HG02623 (cell line): Measurements from ENCODE around the gene SLC49A3.
"Not testable (repeated sequence)": the region's sequence is repeated elsewhere in the genome, so short reads cannot be mapped to it uniquely, and the experiment has no call there.

Source experiments
- ATAC-seq: cut with Tn5 transposase; IDR thresholded peaks from one replicate; pipeline ENCODE4 v1.9.1; 2021; ENCODE audit warnings: moderate library complexity; ENCODE audit not compliant: unreplicated experiment

The SLC49A3 gene

DNA sequence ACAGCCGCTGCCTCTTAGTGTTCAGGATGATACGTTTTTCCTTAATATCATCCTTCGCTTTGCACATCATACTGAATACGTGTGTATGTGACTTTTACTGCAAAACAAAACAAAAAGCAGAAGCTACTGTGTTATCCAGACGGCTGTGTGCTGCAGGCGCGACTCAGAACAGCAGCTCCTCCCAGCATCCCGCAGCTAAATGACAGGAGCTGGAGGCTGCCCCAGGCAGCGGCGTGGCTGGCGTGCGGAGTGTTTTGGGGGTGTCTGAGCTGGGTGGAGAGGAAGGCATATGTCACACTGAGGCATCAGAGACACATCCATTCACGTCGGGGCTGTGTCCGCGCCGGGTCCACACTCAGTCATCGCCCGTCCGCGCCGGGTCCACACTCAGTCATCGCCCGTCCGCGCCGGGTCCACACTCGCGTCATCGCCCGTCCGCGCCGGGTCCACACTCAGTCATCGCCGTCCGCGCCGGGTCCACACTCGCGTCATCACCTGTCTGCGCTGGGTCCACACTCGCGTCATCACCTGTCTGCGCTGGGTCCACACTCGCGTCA, 33.3 kb upstream of the SLC49A3 start:
- no peak for ATAC-seq

DNA sequence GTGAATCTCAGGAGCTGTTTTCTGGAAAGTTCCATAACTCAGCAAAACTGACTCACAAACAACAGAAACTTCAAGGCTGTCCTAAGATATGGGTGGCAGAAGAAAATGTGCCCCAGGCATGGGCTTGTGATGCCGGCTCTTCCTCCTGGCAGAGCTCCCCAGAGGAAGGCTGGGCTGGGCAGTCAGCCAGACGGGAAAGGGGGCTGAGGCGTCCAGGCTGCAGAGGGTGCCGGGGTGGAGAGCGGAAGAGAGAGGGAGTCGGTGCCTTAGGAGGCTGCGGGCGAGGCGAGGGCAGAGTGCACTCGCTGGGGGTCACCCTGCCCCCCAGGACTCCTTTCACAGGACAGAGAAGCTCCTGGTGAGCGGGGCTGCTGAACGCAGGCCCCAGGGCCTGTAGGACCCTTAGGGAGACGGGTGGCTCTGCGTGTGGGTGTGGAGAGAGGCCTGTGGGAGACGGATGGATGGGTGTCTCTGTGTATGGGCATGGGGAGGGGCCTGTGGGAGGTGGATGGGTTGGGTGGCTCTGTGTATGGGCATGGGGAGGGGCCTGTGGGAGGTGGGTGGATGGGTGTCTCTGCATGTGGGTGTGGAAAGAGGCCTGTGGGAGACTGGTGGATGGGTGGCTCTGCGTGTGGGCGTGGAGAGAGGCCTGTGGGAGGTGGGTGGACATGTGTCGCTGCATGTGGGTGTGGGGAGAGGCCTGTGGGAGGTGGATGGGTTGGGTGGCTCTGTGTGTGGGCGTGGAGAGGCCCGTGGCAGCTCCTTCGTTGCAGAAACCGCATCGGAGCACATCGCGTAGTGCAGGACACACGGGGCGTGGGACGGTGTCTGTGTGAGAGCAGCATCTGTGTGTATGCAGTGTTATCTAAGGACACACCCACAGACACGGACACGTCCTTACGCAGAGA, 32.6 kb upstream of the SLC49A3 start:
- no peak for ATAC-seq

DNA sequence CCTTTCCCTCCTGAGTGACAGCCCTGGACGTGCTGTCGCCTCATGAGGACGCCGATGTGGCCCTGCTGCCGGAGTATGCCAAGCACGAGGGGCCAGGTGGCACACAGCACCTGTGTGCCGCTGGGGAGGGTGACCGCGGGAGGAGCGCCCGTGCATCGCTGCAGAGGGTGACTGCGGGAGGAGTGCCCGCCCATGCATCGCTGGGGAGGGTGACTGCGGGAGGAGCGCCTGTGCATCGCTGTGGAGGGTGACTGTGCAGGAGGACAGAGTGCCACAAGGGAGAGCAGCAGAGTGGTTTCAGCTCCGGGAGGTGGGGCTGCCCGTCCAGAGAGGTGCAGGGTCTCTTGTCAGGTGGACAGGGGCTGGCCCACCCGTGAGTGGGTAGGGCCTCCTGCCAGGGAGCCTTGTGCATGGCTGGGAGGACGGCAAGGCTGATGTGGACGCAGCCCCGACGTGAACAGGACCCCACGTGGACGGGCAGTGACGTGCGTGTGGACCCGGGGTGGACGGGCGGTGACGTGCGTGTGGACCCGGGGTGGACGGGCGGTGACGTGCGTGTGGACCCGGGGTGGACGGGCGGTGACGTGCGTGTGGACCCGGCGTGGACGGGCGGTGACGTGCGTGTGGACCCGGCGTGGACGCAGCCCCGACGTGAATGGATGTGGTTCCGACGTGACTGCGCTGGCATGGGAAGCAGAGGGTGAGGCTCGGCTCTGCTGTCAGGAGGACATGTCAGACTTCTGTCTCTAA, 31.3 kb upstream of the SLC49A3 start:
- no peak for ATAC-seq

DNA sequence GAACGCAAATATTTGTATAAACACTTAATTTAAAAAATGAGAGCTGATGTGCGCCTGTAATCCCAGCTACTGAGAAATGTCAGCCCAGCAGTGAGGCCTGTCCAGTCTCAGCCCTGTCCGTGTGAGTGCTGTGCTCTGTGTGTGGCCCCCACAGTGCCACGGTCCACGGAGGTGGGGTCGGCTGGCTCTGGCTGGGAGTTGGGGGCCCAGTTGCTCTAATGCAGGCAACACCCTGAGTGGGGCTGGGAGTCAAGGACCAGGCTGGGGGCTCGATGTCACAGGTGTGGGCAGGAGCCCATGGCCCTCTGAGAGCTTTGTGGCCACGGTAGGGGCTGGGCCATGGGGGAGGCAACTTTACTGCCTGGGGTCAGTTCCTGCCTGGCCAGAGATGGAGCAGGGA, 29.5 kb upstream of the SLC49A3 start:
- no peak for ATAC-seq

DNA sequence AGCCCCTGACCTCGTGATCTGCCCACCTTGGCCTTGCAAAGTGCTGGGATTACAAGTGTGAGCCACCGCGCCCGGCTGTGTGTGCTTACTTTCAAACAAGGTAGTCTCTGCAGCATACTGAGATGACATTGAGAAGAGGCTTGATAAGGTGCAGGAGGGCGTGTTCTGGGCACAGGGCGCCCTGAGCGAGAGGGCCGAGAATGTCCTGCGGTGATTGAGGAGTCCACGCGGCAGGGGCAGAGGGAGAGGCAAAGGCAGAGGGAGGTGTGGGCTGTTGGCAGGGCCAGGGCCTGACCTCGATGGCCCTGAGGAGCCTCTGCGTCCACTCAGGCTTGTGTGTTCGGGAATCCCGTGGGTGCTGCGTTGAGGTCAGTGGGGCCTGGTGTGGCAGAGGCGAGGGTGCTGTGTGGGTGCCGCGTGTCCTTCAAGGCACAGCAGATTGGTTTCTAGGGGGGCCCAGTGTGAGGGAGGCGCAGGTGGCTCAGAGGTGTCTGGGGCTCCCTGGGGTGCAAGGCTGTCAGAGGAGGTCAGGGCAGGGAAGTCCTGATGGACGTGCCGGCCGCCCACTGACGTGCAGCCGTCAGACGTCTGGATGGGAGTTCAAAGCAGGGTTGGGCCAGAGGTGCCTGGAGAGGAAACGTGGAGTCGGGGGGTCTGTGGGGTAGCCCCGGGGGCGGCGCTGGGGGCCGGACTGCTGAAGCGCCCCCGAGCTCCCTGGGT, 28.8 kb upstream of the SLC49A3 start:
- ATAC-seq, result no peak

DNA sequence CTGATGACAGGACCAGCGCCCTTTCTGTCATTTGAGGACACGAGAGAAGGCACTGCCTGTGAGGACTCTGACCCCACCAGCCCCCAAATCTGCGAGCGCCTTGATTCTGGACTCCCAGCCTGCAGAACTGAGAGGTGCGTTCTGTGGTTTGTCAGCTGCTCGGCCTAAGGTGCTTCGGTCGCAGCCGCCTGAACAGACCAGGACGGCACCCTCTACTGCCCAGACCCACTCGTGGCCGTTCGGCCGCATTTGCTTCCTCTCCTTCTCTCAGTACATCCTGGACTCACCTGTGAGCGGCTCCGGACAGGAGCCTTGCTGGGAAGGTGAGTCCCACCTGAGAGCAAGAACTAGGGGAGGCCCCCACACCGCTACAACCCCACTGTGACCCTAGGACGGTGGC, 25.1 kb upstream of the SLC49A3 start:
- no peak for ATAC-seq

DNA sequence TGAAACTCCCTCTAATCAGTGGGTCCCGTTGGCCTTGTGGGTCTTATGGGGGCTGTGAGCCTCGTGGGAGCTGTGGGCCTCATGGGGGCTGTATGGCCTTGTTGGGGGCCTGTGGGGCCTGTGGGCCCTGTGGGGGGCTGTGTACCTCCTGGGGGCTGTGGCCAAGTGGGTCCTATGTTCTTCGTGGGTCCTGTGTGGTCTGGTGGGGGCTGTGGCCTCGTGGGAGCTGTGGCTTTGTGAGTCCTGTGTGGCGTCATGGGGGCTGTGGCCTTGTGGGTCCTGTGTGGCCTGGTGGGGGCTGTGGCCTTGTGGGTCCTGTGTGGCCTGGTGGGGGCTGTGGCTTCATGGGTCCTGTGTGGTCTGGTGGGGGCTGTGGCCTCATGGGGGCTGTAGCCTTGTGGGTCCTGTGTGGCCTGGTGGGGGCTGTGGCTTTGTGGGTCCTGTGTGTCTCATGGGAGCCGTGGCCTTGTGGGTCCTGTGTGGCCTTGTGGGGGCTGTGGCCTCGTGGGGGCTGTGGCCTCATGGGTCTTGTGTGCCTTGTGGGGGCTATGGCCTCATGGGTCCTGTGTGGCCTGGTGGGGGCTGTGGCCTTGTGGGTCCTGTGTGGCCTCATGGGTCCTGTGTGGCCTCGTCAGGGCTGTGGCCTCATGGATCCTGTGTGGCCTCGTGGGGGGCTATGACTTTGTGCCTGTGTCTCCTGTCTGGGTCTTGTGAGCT, 24.1 kb upstream of the SLC49A3 start:
- no peak for ATAC-seq

DNA sequence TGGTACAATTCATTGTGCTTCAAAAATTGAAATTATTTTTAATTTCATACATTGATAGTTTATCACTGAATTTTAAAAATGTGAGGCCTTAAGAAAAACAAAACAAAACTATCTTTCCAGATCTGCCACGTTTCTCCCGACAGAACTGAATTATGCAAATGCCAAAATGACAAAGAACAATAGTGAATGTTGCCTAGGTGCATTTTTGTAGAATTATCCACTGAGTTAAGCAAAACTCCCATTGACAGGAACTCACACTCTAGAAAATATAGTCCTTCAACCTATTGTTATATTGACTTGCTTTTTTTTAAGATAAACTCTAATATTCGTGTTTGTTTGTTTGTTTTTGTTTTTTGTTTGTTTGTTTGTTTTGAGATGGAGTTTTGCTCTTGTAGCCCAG, 23.1 kb upstream of the SLC49A3 start:
- ATAC-seq, result no peak

DNA sequence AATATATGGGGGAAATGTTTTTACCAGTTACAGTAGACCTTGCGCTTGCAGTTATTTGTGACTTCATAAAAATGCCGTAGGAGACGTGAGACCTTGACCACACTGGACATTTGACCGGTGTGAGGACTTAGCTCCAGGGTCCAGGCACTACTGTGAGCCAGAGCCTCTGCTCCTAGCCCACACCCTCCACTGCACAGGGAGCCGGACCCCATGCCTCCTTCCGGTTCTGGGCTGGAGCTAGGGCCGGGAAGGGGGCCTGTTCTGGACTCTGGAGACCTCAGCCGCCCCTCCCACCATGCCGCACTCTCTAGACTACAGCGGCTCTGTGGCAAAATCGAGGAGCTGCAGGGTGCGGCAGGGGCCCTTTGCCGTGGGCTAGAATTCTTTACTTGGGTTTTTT, 22.0 kb upstream of the SLC49A3 start:
- ATAC-seq, result no peak

DNA sequence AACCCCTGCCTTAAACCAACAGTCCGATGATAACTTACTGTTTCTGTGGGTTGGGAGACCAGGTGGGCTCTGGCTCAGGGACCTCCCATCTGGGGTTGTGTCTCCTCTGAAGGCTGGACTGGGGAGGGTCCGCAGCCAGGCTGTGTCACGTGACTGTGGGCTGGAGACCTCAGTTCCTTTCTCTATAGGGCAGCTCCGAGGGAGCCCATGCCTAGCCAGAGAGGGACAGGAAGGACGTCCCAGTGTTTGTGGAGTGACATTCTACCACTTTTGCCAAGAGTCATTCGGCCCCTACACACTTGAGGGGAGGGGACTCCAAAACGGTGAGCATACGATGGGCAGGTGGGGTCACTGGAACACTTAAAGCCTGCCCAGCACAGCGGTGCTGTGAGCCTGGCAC, 21.2 kb upstream of the SLC49A3 start:
- no peak for ATAC-seq

DNA sequence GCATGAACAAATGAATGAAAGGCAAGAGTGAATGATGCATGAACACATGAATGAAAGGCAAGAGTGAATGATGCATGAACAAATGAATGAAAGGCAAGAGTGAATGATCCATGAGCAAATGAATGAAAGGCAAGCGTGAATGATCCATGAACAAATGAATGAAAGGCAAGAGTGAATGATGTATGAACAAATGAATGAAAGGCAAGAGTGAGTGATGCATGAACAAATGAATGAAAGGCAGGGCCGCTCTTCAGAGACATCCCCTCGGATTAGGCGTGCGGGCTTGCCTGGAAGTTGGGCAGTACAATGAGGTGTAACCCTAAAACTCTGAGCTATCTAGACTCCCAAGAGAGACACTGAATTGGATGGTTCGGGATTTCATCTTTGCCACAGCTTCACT, 20.4 kb upstream of the SLC49A3 start:
- no peak for ATAC-seq

DNA sequence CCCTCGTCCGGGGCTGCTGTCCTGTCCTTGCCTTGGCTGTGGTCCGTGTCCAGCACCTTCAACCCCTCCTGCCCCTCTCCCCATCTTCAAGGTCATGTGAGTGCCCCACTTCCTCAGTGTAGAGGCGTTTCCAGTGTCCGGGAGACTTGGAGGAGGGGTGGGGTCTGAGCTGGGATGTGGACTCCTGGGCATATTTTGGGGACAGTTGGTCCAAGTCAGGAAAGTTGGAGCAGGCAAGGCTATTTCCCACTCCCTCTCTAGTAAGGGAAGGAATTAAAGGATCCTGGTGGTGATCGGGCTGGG, 19.6 kb upstream of the SLC49A3 start:
- ATAC-seq, result no peak

DNA sequence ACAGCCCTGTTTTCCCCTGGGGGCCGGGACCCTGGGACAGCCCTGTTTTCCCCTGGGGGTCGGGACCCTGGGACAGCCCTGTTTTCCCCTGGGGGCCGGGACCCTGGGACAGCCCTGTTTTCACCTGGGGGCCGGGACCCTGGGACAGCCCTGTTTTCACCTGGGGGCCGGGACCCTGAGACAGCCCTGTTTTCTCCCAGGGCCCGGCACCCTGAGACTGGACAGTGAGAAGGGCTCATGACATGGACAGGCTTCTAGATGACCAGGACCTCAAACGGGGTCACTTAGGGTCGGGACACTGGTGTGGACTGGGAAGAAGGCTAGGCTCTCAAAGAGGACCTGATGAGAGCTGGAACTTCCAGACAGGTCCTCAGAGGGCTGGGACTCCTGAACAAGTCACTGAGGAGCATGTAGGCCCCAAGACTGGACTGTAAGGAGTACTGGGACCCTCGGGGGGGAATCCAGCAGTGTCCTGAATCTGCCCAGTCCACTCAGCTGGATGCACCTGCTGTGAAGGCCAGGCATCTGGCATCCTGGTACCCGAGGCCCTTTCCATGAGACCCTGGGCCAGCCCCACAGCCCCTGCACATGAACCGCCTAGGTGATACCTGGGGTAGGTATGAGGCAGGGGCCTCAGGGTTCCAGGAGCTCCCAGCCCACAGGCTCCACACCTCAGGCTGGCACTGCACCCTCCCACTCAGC, 19.1 kb upstream of the SLC49A3 start:
- no peak for ATAC-seq

DNA sequence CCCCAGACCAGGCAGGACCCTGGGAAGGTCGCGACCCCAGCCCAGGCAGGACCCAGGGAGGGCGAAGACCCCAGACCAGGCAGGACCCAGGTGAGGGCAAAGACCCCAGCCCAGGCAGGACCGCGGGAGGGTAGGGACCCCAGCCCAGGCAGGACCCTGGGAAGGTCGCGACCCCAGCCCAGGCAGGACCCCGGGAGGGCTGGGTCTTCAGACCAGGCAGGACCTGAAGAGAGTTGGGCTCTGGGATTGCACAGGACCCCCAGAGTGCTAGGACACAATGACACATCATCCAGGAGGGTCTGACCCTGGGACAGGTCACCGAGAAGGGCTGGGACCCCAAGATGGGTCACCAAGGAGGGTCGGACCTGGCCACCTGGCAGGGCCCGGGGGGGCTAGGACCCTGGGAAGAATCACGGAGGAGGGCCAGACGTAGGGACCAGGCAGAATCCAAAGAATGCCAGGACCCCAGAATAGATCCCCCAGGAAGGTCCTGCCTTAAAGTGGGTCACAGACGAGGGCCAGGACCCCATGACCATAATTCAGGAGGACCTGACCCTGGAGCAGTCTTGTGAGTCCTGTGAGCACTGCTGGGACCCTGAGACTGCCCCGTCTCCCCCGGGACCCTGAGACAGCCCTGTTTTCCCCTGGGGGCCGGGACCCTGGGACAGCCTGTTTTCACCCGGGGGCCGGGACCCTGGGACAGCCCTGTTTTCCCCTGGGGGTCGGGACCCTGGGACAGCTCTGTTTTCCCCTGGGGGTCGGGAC, 18.1 kb upstream of the SLC49A3 start:
- ATAC-seq, result no peak

DNA sequence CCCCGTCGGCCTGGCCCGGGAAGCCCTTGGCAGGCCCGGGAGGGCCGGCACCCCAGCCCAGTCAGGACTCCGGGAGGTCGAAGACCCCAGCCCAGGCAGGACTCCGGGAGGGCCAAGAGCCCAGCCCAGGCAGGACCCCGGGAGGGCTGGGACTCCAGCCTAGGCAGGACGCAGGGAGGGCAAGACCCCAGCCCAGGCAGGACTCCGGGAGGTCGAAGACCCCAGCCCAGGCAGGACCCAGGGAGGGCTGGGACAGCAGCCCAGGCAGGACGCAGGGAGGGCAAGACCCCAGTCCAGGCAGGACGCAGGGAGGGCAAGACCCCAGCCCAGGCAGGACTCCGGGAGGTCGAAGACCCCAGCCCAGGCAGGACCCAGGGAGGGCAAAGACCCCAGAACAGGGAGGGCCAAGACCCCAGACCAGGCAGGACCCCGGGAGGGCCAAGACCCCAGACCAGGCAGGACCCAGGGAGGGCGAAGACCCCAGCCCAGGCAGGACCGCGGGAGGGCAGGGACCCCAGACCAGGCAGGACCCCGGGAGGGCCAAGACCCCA, 17.2 kb upstream of the SLC49A3 start:
- ATAC-seq, result not testable (repeated sequence)

DNA sequence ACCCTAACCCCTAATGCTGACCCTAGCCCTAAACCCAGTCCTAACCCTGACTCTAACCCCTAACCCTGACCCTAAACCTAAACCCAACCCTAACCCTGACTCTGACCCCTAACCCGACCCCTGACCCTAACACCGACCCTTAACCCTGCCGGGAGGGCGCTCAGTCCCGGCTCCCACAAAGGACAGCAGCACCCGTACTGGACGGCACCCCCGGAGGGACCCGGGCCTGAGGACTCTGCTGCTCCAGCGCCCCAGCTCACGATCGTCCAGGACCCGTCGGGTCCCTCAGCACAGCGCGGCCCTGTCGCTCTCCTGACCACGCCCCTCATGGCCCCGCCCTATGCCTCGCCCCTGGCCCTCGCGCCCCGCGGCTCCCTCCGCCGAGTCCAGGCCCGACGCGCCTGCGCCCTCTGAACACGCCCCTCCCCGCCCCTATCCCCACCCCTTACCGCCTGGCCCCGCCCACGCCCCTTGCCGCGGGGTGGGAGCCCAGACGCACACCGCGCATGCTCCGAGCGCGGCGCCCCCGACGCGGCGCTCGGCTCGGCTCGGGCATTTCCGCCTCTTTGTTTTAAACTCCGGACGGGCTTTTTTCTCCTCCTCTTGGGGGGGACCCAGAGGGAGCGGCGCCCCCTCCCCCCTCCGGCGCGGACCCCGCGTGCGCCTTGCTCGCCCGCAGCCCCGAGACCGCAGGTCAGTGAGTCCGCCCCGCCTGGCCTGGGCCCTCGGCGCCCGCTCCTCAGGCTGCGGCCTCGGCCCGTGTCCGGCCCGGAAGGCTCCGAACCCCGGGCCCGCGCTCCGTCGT, 16.5 kb upstream of the SLC49A3 start, which contains the start of gene PCGF3:
Gene PCGF3, plus strand, starts transcription at position 555 of the 805 bp plus-strand sequence. CDS start 27,849 bp downstream, outside the sequence.
- peak; percentile 88 for ATAC-seq

DNA sequence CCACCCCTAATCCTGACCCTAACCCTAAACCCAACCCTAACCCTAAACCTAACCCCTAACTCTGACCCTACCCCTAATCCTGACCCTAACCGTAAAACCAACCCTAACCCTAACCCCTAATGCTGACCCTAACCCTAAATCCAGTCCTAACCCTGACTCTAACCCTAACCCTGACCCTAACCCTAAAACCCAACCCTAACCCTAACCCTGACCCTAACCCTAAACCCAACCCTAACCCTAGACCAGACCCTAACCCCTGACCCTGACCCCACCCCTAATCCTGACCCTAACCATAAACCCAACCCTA, 16.0 kb upstream of the SLC49A3 start:
- no peak for ATAC-seq

DNA sequence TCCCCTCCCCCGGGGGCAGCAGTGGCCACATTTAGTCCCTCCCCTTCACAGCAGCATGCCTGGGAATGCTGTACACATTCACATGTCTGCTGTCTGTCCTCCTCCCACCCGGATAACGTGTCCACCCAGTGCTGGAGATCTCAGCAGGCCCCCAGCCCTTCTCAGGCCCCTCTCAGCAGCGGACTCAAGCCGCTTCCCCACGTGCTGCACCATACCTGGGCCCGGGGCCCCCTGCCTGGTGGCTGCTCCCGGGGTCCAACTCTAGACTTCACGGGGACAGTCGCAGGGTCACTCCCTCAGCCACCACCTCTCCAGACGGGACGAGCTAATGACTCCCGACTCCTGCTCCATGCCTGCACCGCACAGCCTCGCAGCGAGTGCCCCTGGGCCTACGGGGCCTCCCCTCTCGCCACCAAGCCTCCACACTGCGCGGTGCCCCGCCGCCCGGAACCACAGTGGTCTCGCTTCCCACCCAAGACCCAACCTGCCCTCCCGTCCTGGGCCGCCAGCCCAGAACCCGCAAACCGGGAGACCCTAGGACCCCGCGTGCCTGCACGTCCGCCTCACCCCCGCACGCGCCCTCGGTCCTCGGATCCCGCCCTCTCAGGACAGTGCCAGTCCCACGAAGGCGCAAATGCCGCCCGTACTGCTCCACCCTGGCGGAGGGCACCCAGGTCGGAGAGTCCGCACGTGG, 15.4 kb upstream of the SLC49A3 start:
- ATAC-seq, result no peak
